ENCODE measurements around the gene ZIC2.

DNA sequence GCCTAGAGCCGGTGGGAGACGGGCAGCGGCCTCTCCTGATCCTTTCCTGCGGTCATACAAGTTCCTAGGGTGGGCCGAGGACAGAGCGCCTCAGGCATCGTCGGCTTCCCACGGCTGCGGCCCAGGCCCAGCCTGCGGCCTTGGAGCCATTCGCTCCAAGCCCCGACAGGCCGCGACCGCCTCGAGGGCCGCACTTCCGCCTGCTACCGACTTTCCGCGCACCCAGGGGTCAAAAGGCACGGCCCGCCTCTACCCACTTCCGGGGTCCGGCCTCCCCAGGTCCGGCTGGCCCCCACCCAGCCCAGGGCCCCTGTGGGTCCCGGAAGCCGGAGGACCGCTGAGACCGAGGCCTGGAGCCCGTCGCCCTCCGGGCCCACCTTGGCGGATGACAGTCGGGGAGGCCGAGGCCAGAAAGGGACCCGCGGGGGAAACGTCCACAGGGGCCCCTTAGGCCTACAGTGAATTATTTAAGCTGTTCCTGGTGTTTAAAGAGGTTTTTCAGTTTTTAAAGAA is 16.2 kb downstream of the ZIC2 start:
- TF ChIP-seq EZH2phosphoT487 (IDR thresholded peaks at IDR 0.05; ENCODE audit: insufficient read depth, low read depth) = no peak
- no peak for TF ChIP-seq EZH2 (IDR thresholded peaks at IDR 0.05; ENCODE audit: insufficient read depth, poor library complexity, severe bottlenecking)
